Astrocyte of the cerebellum (primary cell): ENCODE measurements around the gene SMOC1.

Source experiments
- DNase-seq: peaks from one replicate; pipeline ENCODE4 v3.0.0-alpha.2; 2011; ENCODE audit warnings: low read depth
- H3K4me3 ChIP-seq: 2 replicates; pipeline ENCODE4 v1.5.1; 2011; ENCODE audit warnings: mild to moderate bottlenecking, low read depth, low read length, moderate library complexity
- CTCF ChIP-seq: IDR thresholded peaks from 2 replicates; pipeline ENCODE4 v1.5.1; 2012; ENCODE audit warnings: low read length, low read depth, moderate library complexity, mild to moderate bottlenecking; ENCODE audit errors: missing control alignments
- in situ Hi-C: cut with HindIII; loops from 2 replicates; pipeline ENCODE4 v1.10.0; 2017; ENCODE audit warnings: low sequenced_read_pairs

Gene SMOC1

GRCh38 chr14:70029296-70030132 lies 150.3 kb downstream of the SMOC1 start:
- no peak for DNase-seq
- in situ Hi-C loops, result loop anchor here (25.0 kb wide), 1 partner anchor 217 kb away; no protein-coding TSS in a partner anchor
- no peak overlapping the region for H3K4me3 ChIP-seq
- TF ChIP-seq CTCF, result no peak

DNA sequence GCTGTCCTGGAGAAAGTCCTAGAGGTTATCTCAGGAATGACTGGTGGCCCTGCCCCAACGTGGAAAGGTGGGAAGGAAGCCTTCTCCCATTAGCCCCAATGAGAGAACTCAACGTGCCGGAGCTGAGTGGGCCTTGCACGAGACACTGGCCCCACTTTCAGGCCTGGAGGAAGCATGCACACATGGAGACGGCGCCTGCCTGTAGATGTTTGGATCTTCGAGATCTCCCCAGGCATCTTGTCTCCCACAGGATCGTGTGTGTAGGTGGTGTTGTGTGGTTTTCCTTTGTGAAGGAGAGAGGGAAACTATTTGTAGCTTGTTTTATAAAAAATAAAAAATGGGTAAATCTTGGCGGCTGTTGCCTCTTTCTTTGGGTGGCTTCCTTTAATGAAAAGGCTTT lies 152.8 kb downstream of the SMOC1 start:
- in situ Hi-C loops, result loop anchor here (25.0 kb wide), 1 partner anchor 220 kb away; no protein-coding TSS in a partner anchor
- no peak for TF ChIP-seq CTCF
- DNase-seq, result no peak
- H3K4me3 ChIP-seq, result no peak overlapping the region

GRCh38 chr14:70032447-70032846 lies 153.2 kb downstream of the SMOC1 start:
- no peak overlapping the region for H3K4me3 ChIP-seq
- in situ Hi-C loops, result loop anchor here (25.0 kb wide), 1 partner anchor 220 kb away; no protein-coding TSS in a partner anchor
- TF ChIP-seq CTCF, result no peak
- DNase-seq, result no peak

DNA sequence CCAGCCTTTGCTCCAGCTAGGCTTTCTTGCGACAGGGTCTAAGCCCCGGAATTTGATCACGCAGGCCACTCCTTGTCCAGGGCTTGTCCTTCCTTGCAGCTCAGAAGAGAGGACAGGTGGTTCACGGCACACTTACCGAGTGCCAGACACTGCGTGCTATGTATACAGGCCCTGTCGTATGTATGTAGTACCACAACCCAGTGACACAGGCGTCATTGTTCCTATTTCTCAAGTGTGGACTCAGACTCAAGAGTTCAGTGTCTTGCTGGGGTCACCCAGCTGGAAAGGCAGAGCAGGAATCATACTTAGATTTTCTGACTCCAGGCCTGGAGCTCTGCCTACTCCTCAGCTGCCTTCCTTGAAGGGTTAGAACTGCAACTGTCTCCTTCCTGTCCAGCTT lies 153.9 kb downstream of the SMOC1 start:
- TF ChIP-seq CTCF, result no peak
- DNase-seq, result no peak
- in situ Hi-C loops, result loop anchor here (25.0 kb wide), 1 partner anchor 221 kb away; no protein-coding TSS in a partner anchor
- no peak overlapping the region for H3K4me3 ChIP-seq

GRCh38 chr14:70033561-70033960 lies 154.3 kb downstream of the SMOC1 start:
- no peak for DNase-seq
- H3K4me3 ChIP-seq, result no peak overlapping the region
- no peak for TF ChIP-seq CTCF
- in situ Hi-C loops, result loop anchor here (25.0 kb wide), 1 partner anchor 221 kb away; no protein-coding TSS in a partner anchor

DNA sequence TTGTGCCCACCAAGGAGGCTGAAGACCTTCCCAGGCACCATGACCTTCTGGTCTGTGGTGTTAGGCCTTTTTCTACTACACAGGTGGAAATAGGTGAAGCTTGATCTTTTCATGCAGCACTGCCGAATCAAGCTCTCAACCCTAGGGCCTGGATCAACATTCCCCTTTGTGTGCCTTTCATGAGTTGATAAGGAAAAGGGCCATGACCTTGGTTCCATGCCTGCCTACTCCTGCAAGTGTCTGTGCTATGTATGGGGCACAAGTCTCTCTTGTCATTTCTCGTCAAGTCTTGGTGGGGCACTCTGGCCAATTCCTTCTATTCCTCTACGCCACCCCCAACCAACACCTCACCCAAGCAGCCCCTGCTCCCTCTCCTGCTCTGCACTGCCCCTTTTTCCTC lies 155.0 kb downstream of the SMOC1 start:
- H3K4me3 ChIP-seq, result no peak overlapping the region
- no peak for TF ChIP-seq CTCF
- DNase-seq, result no peak
- in situ Hi-C loops, result loop anchor here (25.0 kb wide), 1 partner anchor 222 kb away; no protein-coding TSS in a partner anchor
